Erythroblast (primary cell): ENCODE results near the gene SMARCB1.

Experiments used
- GATA1 ChIP-seq: IDR thresholded peaks from 2 replicates; pipeline ENCODE4 v1.6.1; 2011; ENCODE audit warnings: low read depth, mild to moderate bottlenecking, control low read depth, low read length, moderate library complexity
- POLR2A ChIP-seq: IDR thresholded peaks from 2 replicates; pipeline ENCODE4 v1.6.1; 2011; ENCODE audit warnings: mild to moderate bottlenecking, low read length

DNA sequence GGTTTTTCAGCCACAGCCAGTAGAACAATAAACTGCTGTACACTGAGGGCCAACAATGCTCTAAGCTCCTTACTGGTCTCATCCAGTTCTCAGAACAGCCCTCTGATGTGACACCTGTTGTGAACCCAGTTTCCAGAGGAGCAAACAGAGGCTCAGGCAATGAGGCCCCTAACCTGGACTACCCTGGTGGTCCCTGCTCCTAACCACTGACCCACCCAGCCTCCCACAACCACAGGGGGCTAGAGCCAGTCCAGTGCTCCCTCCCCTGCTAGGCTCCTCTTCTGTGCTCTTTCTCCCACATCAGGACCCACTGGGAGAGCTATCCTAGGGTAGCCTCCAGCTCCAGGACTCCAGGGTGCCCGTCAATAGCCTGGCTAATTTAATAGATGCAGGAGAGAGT, 4.1 kb upstream of the SMARCB1 start:
- no peak for TF ChIP-seq POLR2A
- TF ChIP-seq GATA1: no peak
